Left lung (tissue), 14 donors: Measurements from ENCODE around the gene SNAP23. TPM values are rescaled to one million over a fixed set of nuclear protein-coding genes. Genes with fewer than 3 reads are reported as not detected.

Experiments
- ATAC-seq: fragments of 200-7000 bp; cut with Tn5 transposase; one replicate; pipeline ENCODE4 v1.9.1; 2020; ENCODE audit warnings: moderate library complexity
- DNase-seq, 4 donors: peaks; one replicate each; pipeline ENCODE4 v3.0.0-alpha.2; 2013 to 2020
- H3K27ac ChIP-seq, 2 donors: fragments of 200-600 bp; sonication (generic) in 1 of 2; one replicate each; pipeline versions ENCODE4 v1.5.0 to v1.8.0; 2020 to 2021
- H3K27me3 ChIP-seq, 2 donors: fragments of 200-600 bp; sonication (generic) in 1 of 2; one replicate each; pipeline versions ENCODE4 v1.5.0 to v1.8.0; 2020 to 2021
- H3K36me3 ChIP-seq, 2 donors: fragments of 200-600 bp; sonication (generic) in 1 of 2; one replicate each; pipeline versions ENCODE4 v1.5.0 to v1.8.0; 2020 to 2021
- H3K4me1 ChIP-seq, 2 donors: fragments of 200-600 bp; one replicate each; pipeline ENCODE4 v1.8.0; 2021
- H3K4me3 ChIP-seq, 2 donors: fragments of 200-600 bp; sonication (generic) in 1 of 2; one replicate each; pipeline versions ENCODE4 v1.5.0 to v1.8.0; 2020 to 2021; ENCODE audit warnings: mild to moderate bottlenecking in 1 of 2
- H3K9me3 ChIP-seq, 2 donors: fragments of 200-600 bp; sonication (generic) in 1 of 2; one replicate each; pipeline versions ENCODE4 v1.5.0 to v1.8.0; 2020 to 2021
- CTCF ChIP-seq, 2 donors: fragments of 200-600 bp; sonication (generic) in 1 of 2; IDR thresholded peaks; one replicate each; pipeline versions ENCODE4 v1.5.0 to v1.8.0; 2021; ENCODE audit warnings: antibody characterized with exemption in 2 of 2
- intact Hi-C, 2 donors: fragments of 100-400 bp; cut with DNase I; formaldehyde crosslinking; loops; one replicate each; pipeline versions ENCODE4 v1.11.2 to v1.14.2; 2022
- long read RNA-seq, 12 donors: library from polyadenylated mRNA in 2 of 12; unstranded in 2 of 12; transcript quantifications; one replicate each; pipeline ENCODE4 v2.0.0 and lab custom pipeline, GENCODE V29; 2019 to 2026
- polyA plus RNA-seq, 6 donors: library from polyadenylated mRNA; unstranded; fragments of 120-200 nt; gene quantifications; one replicate each; pipeline ENCODE4 v1.2.1, GENCODE V29; 2013; ENCODE audit not compliant: insufficient read length in 6 of 6
- total RNA-seq, 2 donors: library from RNA; stranded (reverse); fragmentation: NEBNext Ultra II Directional; extraction: Animal tissue kit (Norgen Biotek cat#: 25700); gene quantifications; one replicate each; pipeline ENCODE4 v1.2.1, GENCODE V29; 2021
- donor health status: DM: no; HTN: yes; CAD: no.
- donor health status: DM: no; HTN: no; CAD: no.

SNAP23 gene
- 10 to 100 TPM; 89.9 to 96.3 TPM for total RNA-seq
- 10 to 100 TPM; 84.8 to 97.1 (median 90.5) TPM for polyA plus RNA-seq
- long read RNA-seq, donor 1, transcript SNAP23-201 (8 exons, 2,687 nt), result major isoform, 17 of 42 reads
- long read RNA-seq, donor 1, partial matches to known transcripts, result 25 of 42 reads
- long read RNA-seq, donor 1, other reads (novel, unspliced or antisense), result 0 of 42 reads
- long read RNA-seq, donor 2, transcript SNAP23-201 (8 exons, 2,687 nt), result major isoform, 22 of 49 reads
- long read RNA-seq, donor 2, partial matches to known transcripts, result 11 of 49 reads
- long read RNA-seq, donor 2, other reads (novel, unspliced or antisense), result 11 of 49 reads
- long read RNA-seq, donor 3, transcript SNAP23-201 (8 exons, 2,687 nt), result major isoform, 18 of 32 reads
- long read RNA-seq, donor 3, partial matches to known transcripts, result 10 of 32 reads
- long read RNA-seq, donor 3, other reads (novel, unspliced or antisense), result 0 of 32 reads
- long read RNA-seq, donor 4, transcript SNAP23-201 (8 exons, 2,687 nt), result major isoform, 21 of 29 reads
- long read RNA-seq, donor 4, partial matches to known transcripts, result 3 of 29 reads
- long read RNA-seq, donor 4, other reads (novel, unspliced or antisense), result 5 of 29 reads
- long read RNA-seq, donor 5, transcript SNAP23-201 (8 exons, 2,687 nt), result major isoform, 11 of 32 reads
- long read RNA-seq, donor 5, partial matches to known transcripts, result 13 of 32 reads
- long read RNA-seq, donor 5, other reads (novel, unspliced or antisense), result 7 of 32 reads
- long read RNA-seq, donor 6, transcript SNAP23-201 (8 exons, 2,687 nt), result major isoform, 13 of 14 reads
- long read RNA-seq, donor 6, partial matches to known transcripts, result 0 of 14 reads
- long read RNA-seq, donor 6, other reads (novel, unspliced or antisense), result 0 of 14 reads
- long read RNA-seq, donor 7, transcript SNAP23-201 (8 exons, 2,687 nt), result major isoform, 9 of 14 reads
- long read RNA-seq, donor 7, partial matches to known transcripts, result 0 of 14 reads
- long read RNA-seq, donor 7, other reads (novel, unspliced or antisense), result 5 of 14 reads
- long read RNA-seq, donor 8, transcript SNAP23-201 (8 exons, 2,687 nt), result major isoform, 15 of 59 reads
- long read RNA-seq, donor 8, partial matches to known transcripts, result 43 of 59 reads
- long read RNA-seq, donor 8, other reads (novel, unspliced or antisense), result 0 of 59 reads
- long read RNA-seq, donor 9, result 0 reads
- long read RNA-seq, donor 10, transcript SNAP23-201 (8 exons, 2,687 nt), result major isoform, 6 of 15 reads
- long read RNA-seq, donor 10, partial matches to known transcripts, result 3 of 15 reads
- long read RNA-seq, donor 10, other reads (novel, unspliced or antisense), result 6 of 15 reads
- long read RNA-seq, donor 11, result 0 reads
- long read RNA-seq, donor 12, transcript SNAP23-201 (8 exons, 2,687 nt), result major isoform, 19 of 28 reads
- long read RNA-seq, donor 12, partial matches to known transcripts, result 7 of 28 reads
- long read RNA-seq, donor 12, other reads (novel, unspliced or antisense), result 0 of 28 reads

DNA sequence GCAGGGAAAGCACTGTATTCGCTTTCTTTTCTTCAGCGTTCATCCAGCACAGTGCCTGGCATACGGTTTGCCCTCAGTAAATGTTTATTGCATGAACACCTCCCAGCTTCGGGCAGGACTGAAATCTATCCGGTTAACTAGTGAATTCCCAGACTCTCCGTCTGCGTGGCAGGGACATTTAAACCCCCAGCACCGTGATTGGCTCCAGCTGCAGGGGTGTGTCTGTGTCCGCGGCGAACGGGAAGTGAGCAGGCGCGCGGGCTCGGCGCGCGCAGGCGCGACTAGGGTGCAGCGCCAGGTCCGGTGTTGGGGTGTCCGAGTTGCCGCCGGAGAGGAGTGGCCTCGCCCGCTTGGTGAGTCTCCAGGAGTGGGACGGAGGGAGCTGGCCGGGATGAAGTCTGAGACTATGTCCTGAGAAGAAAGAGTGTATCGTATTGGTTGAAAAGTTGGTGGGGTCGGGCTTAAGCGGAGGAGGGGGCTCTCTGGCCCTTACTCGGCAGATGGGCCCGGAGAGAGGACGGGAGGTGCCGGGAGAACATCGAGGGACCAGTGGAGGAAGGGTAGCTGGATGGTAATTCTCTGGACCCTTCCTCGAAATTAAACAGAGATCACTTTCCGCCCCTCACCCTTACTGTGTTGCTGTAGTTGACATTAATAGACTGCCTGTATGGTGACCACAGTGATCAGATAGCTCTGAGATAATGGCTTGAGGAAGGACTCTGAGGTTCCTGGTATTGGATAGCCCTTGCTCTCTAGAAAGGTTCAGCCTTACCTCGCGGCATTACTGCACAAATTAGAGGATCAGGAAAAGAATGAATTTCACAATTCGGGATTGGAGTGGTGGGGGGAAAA, at the start of gene SNAP23:
TSS of gene SNAP23 (plus strand) at position 274 of the 852 bp plus-strand sequence. CDS start 16,213 bp downstream, outside the sequence.
- H3K36me3 ChIP-seq, result no peaks in the 10 kb centered on the region
- DNase-seq, result peak; percentile 88 to 99 (median 96)
- TF ChIP-seq CTCF (IDR thresholded peaks at IDR 0.05), result no peak
- peak within 1 kb of the TSS; percentile 94 to 95 for H3K27ac ChIP-seq
- intact Hi-C loops, result no loop called here
- peak; percentile 92 for ATAC-seq
- peak within 1 kb of the TSS; percentile 51 to 77 for H3K4me3 ChIP-seq
- H3K4me1 ChIP-seq, result peaks cover 12 to 85% of the 10 kb centered on the region in 2 donors
- no peaks in the 10 kb centered on the region for H3K9me3 ChIP-seq
- no peaks in the 10 kb centered on the region for H3K27me3 ChIP-seq

DNA sequence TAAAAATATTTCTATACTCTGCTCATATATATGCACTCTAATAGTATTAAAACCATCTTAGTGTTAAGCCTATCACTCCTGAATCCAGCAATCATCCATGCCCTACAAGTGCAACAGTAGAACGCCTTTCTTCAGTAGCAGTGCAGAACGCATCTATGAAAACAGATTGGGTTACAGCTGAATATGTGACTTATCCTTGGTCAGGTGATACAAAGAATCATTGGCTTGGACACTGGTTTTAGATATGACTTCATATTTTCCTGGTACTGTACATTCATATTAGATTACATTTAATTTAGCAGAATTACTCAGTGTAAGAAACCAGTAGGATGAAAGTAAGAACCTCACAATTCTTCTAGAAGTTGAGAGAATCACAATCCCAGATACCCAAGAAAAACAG, 47.8 kb upstream of the SNAP23 start:
- Histone ChIP-seq H3K27ac (no peak overlapping the region), H3K9me3 (no peaks in the 10 kb centered on the region), H3K27me3 (no peaks in the 10 kb centered on the region), H3K4me3 (no peak overlapping the region), H3K36me3 (peaks cover 5 to 96% of the 10 kb centered on the region in 2 donors), H3K4me1 (peaks cover 0 to 9% of the 10 kb centered on the region in 2 donors)
- intact Hi-C loops, result no loop called here
- no peak for DNase-seq
- TF ChIP-seq CTCF (IDR thresholded peaks at IDR 0.05), result no peak
- no peak for ATAC-seq

DNA sequence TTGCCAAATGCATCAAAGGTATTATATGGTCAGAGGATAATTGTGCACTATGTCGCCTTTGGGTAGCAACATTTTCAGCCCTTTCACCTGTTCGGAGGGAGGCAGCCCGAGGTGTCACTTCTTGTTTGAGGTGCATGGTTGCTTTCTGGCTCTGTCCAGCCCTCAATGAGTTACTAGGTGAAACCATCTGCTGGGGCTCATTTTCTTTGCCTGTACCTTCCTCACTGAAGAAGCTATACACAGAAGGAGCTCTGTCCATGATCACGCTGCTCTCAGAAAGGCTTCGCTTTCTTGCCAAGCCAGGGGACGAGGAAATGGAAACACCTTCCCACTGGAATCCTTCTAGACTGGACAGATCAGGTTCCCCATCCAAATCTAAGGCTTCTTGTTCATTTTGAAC, 47.2 kb upstream of the SNAP23 start:
- Histone ChIP-seq H3K27me3 (no peaks in the 10 kb centered on the region), H3K9me3 (no peaks in the 10 kb centered on the region), H3K4me3 (no peak overlapping the region), H3K27ac (no peak overlapping the region), H3K4me1 (peaks cover 0 to 9% of the 10 kb centered on the region in 2 donors), H3K36me3 (peaks cover 5 to 93% of the 10 kb centered on the region in 2 donors)
- DNase-seq (no peak), ATAC-seq (no peak)
- no peak for TF ChIP-seq CTCF (IDR thresholded peaks at IDR 0.05)
- intact Hi-C loops, result no loop called here

- no peaks in the 10 kb centered on the region for H3K27me3 ChIP-seq
- H3K27ac ChIP-seq, result peak overlapping the region; percentile 28 to 37
- peaks cover 2 to 89% of the 10 kb centered on the region in 2 donors for H3K36me3 ChIP-seq
- DNase-seq (peak in 1 of 4 donors; percentile 35), ATAC-seq (peak; percentile 80)
- peaks cover 0 to 9% of the 10 kb centered on the region in 2 donors for H3K4me1 ChIP-seq
- no peak for TF ChIP-seq CTCF (IDR thresholded peaks at IDR 0.05)
- no peak overlapping the region for H3K4me3 ChIP-seq
- no peaks in the 10 kb centered on the region for H3K9me3 ChIP-seq
- intact Hi-C loops, result no loop called here
Measured at GRCh38 chr15:42449770-42450424, 45.5 kb upstream of the SNAP23 start.
